ENCODE measurements around the gene HOXD12.

HOXD12 gene

DNA sequence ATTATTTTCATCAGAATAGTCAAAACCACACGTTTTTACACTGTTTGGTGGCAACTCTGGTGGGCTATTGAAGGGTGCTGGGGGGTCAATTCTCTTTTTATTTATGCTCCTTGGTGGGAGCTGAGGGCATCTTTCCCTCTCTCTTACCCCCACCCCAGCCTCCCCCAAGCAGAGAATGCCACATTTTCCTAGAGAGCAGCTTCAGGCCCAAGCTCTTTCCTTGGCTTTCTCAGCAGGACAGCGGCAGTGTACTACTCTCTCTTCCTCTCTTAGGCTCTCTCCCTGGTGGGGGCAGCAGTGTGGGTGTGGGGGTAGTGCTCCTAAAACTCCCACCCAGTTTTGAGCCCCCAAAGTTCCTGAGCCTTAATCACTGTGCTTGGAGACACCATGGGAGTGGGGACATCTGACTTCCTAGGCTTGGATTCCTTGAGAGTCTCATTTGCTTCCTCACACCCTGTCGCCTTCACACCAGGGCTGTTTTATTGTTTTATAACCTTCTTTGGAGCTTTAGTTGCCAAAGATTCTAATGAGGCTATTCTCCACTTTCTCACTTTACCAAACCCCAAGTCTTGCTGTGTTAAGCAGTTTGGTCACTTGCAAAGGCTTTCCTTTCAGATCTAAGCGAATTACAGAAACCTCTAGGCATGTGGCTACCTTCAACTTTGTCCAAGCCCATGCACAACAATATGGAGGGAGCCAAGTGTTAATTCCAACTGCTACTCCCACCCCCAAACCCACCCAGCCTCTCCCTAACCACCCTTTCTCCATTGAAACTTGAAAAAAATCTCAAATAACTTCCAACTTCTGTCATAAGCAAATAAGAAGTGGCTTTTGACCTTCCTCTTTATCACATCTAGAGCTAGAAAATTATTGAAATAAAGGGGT lies 45.7 kb downstream of the HOXD12 start:
- H3K27ac ChIP-seq: no peak overlapping the region
- TF ChIP-seq CTCF (conservative IDR thresholded peaks at IDR 0.05): no peak

DNA sequence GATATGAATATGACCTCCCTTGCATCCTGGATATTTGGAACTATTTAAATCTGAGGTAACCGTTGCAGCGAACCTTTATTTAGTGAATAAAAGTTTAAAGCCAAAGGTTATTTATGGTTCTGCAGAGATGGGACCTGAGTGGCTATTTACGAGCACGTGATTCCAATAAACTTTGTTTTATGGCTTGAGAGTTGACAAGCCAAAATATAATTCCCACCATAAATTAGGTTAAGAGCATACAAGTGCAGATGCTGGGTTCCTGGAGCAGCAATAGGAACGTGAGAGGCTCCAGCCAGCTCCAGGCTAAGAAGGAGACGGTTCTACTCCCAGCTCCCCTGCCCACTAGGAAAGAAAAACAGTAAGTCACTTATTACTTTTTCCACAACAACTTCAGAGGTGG lies 46.5 kb downstream of the HOXD12 start:
- TF ChIP-seq CTCF (conservative IDR thresholded peaks at IDR 0.05): no peak
- no peak overlapping the region for H3K27ac ChIP-seq

GRCh38 chr2:176146645-176147044 lies 47.0 kb downstream of the HOXD12 start:
- H3K27ac ChIP-seq: no peak overlapping the region
- TF ChIP-seq CTCF (conservative IDR thresholded peaks at IDR 0.05): no peak

DNA sequence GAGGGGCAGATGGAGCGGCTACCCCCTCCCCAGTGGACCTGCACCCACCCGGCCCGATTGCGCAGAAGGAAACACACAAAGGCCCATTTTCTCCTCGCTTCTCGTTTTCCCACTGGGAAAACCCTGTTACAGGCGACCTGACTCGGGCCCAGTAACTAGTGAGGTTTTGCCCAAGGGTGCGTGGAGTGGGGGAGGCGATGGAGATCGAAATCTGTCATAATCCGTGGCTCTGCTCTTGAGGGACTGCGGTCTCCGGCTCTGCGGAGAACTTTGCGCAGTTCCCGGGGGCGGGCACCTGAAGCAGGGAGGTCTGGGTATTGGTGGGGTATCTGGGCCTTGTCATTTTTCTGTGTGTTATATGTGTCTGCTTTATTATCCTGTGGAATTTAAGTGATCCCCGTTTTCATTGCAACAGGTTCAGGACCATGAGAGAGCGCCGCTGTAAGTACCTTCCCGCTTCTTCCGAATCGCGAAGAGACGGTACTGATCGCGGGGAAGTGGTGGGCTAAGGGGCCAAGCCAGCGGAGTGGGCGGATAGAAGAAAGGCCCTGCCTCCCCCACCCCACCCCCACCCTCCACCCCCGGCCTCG lies 47.7 kb downstream of the HOXD12 start:
- no peak for TF ChIP-seq CTCF (conservative IDR thresholded peaks at IDR 0.05)
- no peak overlapping the region for H3K27ac ChIP-seq

DNA sequence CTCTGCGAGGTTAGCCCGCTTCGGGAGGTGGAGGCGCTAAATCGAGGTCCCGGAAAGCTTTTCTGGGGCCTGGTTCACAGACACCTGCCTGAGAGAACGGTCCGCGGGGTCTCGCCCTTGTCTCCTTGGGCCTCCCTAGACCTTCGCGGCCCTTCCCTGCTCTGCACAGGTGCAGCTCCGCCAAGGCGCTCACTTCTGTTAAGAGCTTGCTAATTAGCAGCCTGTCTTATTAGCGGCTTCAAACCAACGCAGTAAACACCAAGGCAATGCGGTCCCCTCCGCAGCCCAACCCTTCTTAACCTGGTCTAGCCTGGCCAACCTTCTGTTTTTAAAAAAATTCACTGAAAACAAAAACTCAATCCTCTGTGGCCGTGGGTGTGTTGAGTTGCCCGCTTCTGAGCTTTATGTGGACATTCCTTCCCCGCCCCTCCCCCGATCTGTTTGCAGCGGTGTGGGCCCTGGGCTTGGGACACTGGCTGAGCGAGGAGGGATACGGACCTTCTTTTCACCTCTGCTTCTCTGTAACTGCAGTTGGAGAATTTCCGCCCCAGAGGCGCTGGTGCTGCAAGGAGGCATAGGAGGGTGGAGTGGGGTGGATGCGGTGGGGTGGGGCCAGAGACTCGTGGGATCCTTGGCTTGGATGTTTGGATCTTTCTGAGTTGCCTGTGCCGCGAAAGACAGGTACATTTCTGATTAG lies 48.4 kb downstream of the HOXD12 start:
- H3K27ac ChIP-seq: no peak overlapping the region
- TF ChIP-seq CTCF (conservative IDR thresholded peaks at IDR 0.05): no peak

DNA sequence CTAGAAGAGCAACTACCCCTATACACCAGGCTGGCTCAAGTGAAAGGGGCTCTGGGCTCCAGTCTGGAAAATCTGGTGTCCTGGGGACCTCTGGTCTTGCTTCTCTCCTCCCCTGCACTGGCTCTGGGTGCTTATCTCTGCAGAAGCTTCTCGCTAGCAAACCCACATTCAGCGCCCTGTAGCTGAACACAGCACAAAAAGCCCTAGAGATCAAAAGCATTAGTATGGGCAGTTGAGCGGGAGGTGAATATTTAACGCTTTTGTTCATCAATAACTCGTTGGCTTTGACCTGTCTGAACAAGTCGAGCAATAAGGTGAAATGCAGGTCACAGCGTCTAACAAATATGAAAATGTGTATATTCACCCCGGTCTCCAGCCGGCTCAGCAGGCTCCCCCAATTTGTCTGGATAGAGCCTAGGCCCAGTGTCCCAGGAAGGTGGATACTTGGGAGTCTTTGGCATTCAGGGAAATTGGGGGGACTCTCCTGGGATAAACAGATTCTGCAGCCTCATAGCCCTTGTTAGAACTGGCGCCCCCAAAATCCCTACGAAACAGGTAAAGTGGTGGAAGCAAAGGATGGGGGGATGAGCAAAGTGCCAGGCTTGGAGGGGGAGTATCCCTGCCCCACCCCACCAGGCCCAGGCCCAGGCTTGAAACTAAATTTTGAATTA lies 49.3 kb downstream of the HOXD12 start:
- H3K27ac ChIP-seq: no peak overlapping the region
- TF ChIP-seq CTCF (conservative IDR thresholded peaks at IDR 0.05): no peak

DNA sequence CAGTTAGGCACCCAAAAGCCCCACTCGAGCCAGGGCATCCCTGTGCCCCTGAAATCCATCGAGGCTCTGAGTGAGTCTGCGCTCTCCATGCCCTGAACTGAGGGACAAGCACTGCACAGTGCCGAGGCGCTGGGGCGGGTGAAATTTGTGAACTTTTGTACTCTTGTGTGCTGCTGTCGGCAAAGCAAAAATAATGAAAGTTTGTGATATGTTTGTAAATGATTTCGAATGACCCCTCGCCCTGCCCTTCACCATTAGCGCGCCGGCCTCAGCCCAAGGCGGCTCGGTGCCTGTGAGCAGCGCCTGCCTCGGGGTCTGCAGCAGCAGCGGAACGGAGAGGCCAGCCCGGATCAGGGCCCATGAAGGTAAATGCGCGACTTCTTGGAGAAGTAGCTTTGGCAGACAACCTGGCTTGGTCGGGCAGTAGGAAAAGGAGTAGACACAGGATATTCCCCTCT lies 49.9 kb downstream of the HOXD12 start:
- H3K27ac ChIP-seq: no peak overlapping the region
- TF ChIP-seq CTCF (conservative IDR thresholded peaks at IDR 0.05): no peak
